Testis (tissue), 3 donors: Measurements from ENCODE around the gene RIMS3. TPM values are rescaled to one million over a fixed set of nuclear protein-coding genes. Genes with fewer than 3 reads are reported as not detected.

ENCODE experiments used
- DNase-seq: peaks from one replicate; pipeline ENCODE4 v3.0.0-alpha.2; 2019
- H3K27ac ChIP-seq, 2 donors: fragments of 200-600 bp; sonication (generic); one replicate each; pipeline ENCODE4 v1.5.1; 2019
- H3K27me3 ChIP-seq: fragments of 200-600 bp; sonication (generic); one replicate; pipeline ENCODE4 v1.5.1; 2019
- H3K36me3 ChIP-seq: fragments of 200-600 bp; sonication (generic); one replicate; pipeline ENCODE4 v1.5.1; 2017; ENCODE audit warnings: low read depth; ENCODE audit errors: missing control alignments
- H3K4me1 ChIP-seq: fragments of 200-600 bp; sonication (generic); one replicate; pipeline ENCODE4 v1.5.1; 2019
- H3K4me3 ChIP-seq, 2 donors: fragments of 200-600 bp; sonication (generic); one replicate each; pipeline ENCODE4 v1.5.1; 2017 to 2019
- H3K9me3 ChIP-seq: fragments of 200-600 bp; sonication (generic); one replicate; pipeline ENCODE4 v1.5.1; 2017
- POLR2A ChIP-seq: fragments of 450-650 bp; IDR thresholded peaks from one replicate; pipeline ENCODE4 v1.6.1; 2017; ENCODE audit warnings: antibody characterized with exemption, mild to moderate bottlenecking, moderate library complexity
- WGBS, 2 donors: methylation state at CpG; one replicate each; pipeline ENCODE4 v1.1.5; 2018; 5-methylcytosine and 5-hydroxymethylcytosine counted together
- intact Hi-C: fragments of 100-400 bp; cut with DNase I; formaldehyde crosslinking; loops from one replicate; pipeline ENCODE4 v1.15.1; 2023; ENCODE audit warnings: low total_unique reads
- polyA plus RNA-seq: library from polyadenylated mRNA; stranded (reverse); fragments of 350-450 nt; fragmentation: Illumina TruSeq; extraction: RNeasy Lipid Tissue Mini Kit (QIAGEN cat#74804); gene quantifications from one replicate; pipeline ENCODE4 v1.2.3, GENCODE V29; 2014; ENCODE audit warnings: low read depth, low replicate concordance; ENCODE audit not compliant: insufficient read depth
- total RNA-seq, 2 donors: library from RNA; depleted of rRNA; stranded (reverse); fragments of >200 nt; gene quantifications; one replicate each; pipeline ENCODE4 v1.2.3, GENCODE V29; 2016
- TF ChIP-seq, protein P1 (sequence below), 3 experiments: fragments of 450-650 bp in 2 of 3; fragments of 200-600 bp in 1 of 3; sonication (generic) in 1 of 3; IDR thresholded peaks; one replicate each; pipeline ENCODE4 v1.5.1; 2016 to 2019; ENCODE audit warnings: antibody characterized with exemption in 3 of 3, mild to moderate bottlenecking in 2 of 3, moderate library complexity in 1 of 3

The RIMS3 gene
- total and polyA plus RNA-seq, 3 donors from 2014 or later: 4.6 to 9.4 (median 8.3) TPM

- no peaks in the 10 kb centered on the region for H3K9me3 ChIP-seq
- no peak overlapping the region for H3K27ac ChIP-seq
- H3K36me3 ChIP-seq: no peaks in the 10 kb centered on the region
- H3K4me3 ChIP-seq: no peak overlapping the region
- peaks cover 6% of the 10 kb centered on the region for H3K4me1 ChIP-seq
- no peaks in the 10 kb centered on the region for H3K27me3 ChIP-seq
- DNase-seq: no peak
- WGBS, 2 donors: 83 to 88% methylated on average over 6 of the region's 6 CpGs
- no peak for TF ChIP-seq POLR2A
- TF ChIP-seq, protein P1, sequence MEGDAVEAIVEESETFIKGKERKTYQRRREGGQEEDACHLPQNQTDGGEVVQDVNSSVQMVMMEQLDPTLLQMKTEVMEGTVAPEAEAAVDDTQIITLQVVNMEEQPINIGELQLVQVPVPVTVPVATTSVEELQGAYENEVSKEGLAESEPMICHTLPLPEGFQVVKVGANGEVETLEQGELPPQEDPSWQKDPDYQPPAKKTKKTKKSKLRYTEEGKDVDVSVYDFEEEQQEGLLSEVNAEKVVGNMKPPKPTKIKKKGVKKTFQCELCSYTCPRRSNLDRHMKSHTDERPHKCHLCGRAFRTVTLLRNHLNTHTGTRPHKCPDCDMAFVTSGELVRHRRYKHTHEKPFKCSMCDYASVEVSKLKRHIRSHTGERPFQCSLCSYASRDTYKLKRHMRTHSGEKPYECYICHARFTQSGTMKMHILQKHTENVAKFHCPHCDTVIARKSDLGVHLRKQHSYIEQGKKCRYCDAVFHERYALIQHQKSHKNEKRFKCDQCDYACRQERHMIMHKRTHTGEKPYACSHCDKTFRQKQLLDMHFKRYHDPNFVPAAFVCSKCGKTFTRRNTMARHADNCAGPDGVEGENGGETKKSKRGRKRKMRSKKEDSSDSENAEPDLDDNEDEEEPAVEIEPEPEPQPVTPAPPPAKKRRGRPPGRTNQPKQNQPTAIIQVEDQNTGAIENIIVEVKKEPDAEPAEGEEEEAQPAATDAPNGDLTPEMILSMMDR (IDR thresholded peaks at IDR 0.05): no peak
- intact Hi-C loops: no loop called here
Measured at GRCh38 chr1:40699787-40700186, 34.3 kb upstream of the RIMS3 start.

- Histone ChIP-seq H3K9me3 (no peaks in the 10 kb centered on the region), H3K27me3 (no peaks in the 10 kb centered on the region), H3K36me3 (no peaks in the 10 kb centered on the region), H3K4me3 (no peak overlapping the region), H3K27ac (no peak overlapping the region), H3K4me1 (peaks cover 17% of the 10 kb centered on the region)
- WGBS, 2 donors: 80 to 82% methylated on average over 5 of the region's 5 CpGs
- TF ChIP-seq, protein P1 (IDR thresholded peaks at IDR 0.05): no peak
- TF ChIP-seq POLR2A: no peak
- DNase-seq: no peak
- intact Hi-C loops: no loop called here
Measured at GRCh38 chr1:40697436-40697835, 32.0 kb upstream of the RIMS3 start.

DNA sequence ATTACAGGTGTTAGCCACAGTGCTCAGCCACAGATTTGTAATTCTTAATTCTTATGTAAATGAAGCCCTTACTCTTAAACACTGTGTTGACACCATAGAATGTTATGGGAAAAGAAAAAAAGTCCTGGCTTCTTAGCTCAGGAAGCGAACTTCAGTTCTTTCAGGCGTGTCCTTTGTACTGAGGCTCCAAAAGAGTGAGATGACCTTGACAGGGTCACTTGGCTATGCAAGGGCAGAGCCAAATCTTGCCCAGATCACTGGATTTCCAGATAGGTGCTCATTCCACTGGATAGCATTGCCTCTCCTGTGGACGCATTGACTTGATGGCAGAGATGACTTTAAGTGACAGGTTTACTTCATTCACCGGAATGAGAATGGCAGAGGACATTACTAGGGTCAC lies 30.8 kb upstream of the RIMS3 start:
- Histone ChIP-seq H3K9me3 (no peaks in the 10 kb centered on the region), H3K4me1 (peaks cover 18% of the 10 kb centered on the region), H3K36me3 (no peaks in the 10 kb centered on the region), H3K4me3 (no peak overlapping the region), H3K27me3 (no peaks in the 10 kb centered on the region), H3K27ac (no peak overlapping the region)
- intact Hi-C loops: no loop called here
- 75 to 77% methylated on average over 4 of the region's 4 CpGs for WGBS, 2 donors
- DNase-seq: no peak
- TF ChIP-seq, protein P1 (IDR thresholded peaks at IDR 0.05): no peak
- TF ChIP-seq POLR2A: no peak

- Histone ChIP-seq H3K4me1 (peaks cover 18% of the 10 kb centered on the region), H3K27ac (no peak overlapping the region), H3K36me3 (no peaks in the 10 kb centered on the region), H3K27me3 (no peaks in the 10 kb centered on the region), H3K9me3 (no peaks in the 10 kb centered on the region), H3K4me3 (no peak overlapping the region)
- DNase-seq: no peak
- TF ChIP-seq, protein P1 (IDR thresholded peaks at IDR 0.05): no peak
- no peak for TF ChIP-seq POLR2A
- intact Hi-C loops: no loop called here
- 59 to 63% methylated on average over 2 of the region's 2 CpGs for WGBS, 2 donors
Measured at GRCh38 chr1:40694353-40694874, 28.9 kb upstream of the RIMS3 start.

DNA sequence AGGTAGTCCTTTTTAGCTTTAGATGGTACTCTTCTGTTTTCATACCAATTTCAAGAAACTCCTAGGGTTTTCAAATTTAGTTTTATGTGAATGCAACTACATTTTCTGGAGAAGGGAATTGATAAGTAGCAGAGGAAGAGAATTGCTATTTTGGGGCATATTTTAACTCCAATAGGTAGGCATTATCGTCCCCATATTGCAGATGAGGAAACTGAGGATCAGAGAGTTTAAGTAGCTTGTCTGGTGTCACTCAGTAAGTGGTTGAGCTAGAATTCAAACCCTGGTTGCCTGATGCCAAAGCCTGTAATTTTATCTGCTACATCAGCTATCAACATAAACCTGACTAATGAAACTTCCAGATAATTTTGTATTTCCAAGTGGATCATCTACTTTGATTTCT lies 27.9 kb upstream of the RIMS3 start:
- no peak for DNase-seq
- Histone ChIP-seq H3K27me3 (no peaks in the 10 kb centered on the region), H3K36me3 (no peaks in the 10 kb centered on the region), H3K27ac (peak overlapping the region in 1 of 2 donors; percentile 99), H3K9me3 (no peaks in the 10 kb centered on the region), H3K4me1 (peaks cover 18% of the 10 kb centered on the region), H3K4me3 (no peak overlapping the region)
- intact Hi-C loops: no loop called here
- TF ChIP-seq POLR2A: no peak
- TF ChIP-seq, protein P1 (IDR thresholded peaks at IDR 0.05): no peak
- 60 to 66% methylated on average over 1 of the region's 1 CpG for WGBS, 2 donors
